Measurements from ENCODE around the gene UGT1A9. TPM values are rescaled to one million over a fixed set of nuclear protein-coding genes. Genes with fewer than 3 reads are reported as not detected.

UGT1A9 gene
- polyA plus RNA-seq, 1 donor (not counting 4 experiments of a cell fraction or from before 2014, with no cell fraction given) = not detected

- Histone ChIP-seq H3K4me2 (ENCODE audit: control insufficient read depth, extremely low read depth, insufficient read depth, low read depth, low read length) (no peak overlapping the region), H3K9me1 (ENCODE audit: control insufficient read depth, extremely low read depth, insufficient read depth, low read length) (no peaks in the 10 kb centered on the region), H3K27ac (ENCODE audit: control insufficient read depth, insufficient read depth, low read length) (no peak overlapping the region), H3K4me1 (ENCODE audit: control insufficient read depth, extremely low read depth, insufficient read depth, low read length) (peaks cover 4% of the 10 kb centered on the region), H3K79me2 (ENCODE audit: control insufficient read depth, insufficient read depth, low read length) (no peaks in the 10 kb centered on the region), H3K36me3 (ENCODE audit: control insufficient read depth in 2 of 2, extremely low read depth in 1 of 2, insufficient read depth in 2 of 2, low read length in 2 of 2) (no peaks in the 10 kb centered on the region), H3K9me3 (ENCODE audit: control insufficient read depth, low read depth, low read length) (no peaks in the 10 kb centered on the region), H3K27me3 (ENCODE audit: control insufficient read depth, extremely low read depth, insufficient read depth, low read length) (no peaks in the 10 kb centered on the region), H3K4me3 (ENCODE audit: control insufficient read depth in 2 of 3, extremely low read depth in 1 of 3, insufficient read depth in 2 of 3, low read depth in 1 of 3, low read length in 3 of 3) (no peak overlapping the region), H3K9ac (ENCODE audit: control insufficient read depth, extremely low read depth, insufficient read depth, low read length) (no peak overlapping the region), H4K20me1 (ENCODE audit: control insufficient read depth, extremely low read depth, insufficient read depth, low read length) (no peaks in the 10 kb centered on the region), H2AFZ (ENCODE audit: control insufficient read depth, low read length) (no peak overlapping the region)
- dilution Hi-C loops (cut with MboI; ENCODE audit: extremely low pct_ligation_motif_present, low sequenced_read_pairs) = no loop called here
- no peak for TF ChIP-seq EZH2 (IDR thresholded peaks at IDR 0.05; ENCODE audit: low read length)
- no peak for TF ChIP-seq CTCF (optimal IDR thresholded peaks at IDR 0.05 in 1 of 3, IDR thresholded peaks at IDR 0.05 in 1 of 3, conservative IDR thresholded peaks at IDR 0.05 in 1 of 3; ENCODE audit: extremely low read depth in 1 of 3, insufficient read depth in 2 of 3, low read length in 3 of 3)
- no peak for DNase-seq (ENCODE audit: low read depth, low spot score)
- no peak for FAIRE-seq
Observed at GRCh38 chr2:233792720-233793119, 121.0 kb downstream of the UGT1A9 start.

- H3K9me1 ChIP-seq (ENCODE audit: control insufficient read depth, extremely low read depth, insufficient read depth, low read length) = no peaks in the 10 kb centered on the region
- no peaks in the 10 kb centered on the region for H3K36me3 ChIP-seq (ENCODE audit: control insufficient read depth in 2 of 2, extremely low read depth in 1 of 2, insufficient read depth in 2 of 2, low read length in 2 of 2)
- no peak overlapping the region for H3K27ac ChIP-seq (ENCODE audit: control insufficient read depth, insufficient read depth, low read length)
- no peaks in the 10 kb centered on the region for H3K27me3 ChIP-seq (ENCODE audit: control insufficient read depth, extremely low read depth, insufficient read depth, low read length)
- H3K79me2 ChIP-seq (ENCODE audit: control insufficient read depth, insufficient read depth, low read length) = no peaks in the 10 kb centered on the region
- DNase-seq (ENCODE audit: low read depth, low spot score) (no peak), FAIRE-seq (no peak)
- no peak overlapping the region for H3K9ac ChIP-seq (ENCODE audit: control insufficient read depth, extremely low read depth, insufficient read depth, low read length)
- no peaks in the 10 kb centered on the region for H4K20me1 ChIP-seq (ENCODE audit: control insufficient read depth, extremely low read depth, insufficient read depth, low read length)
- dilution Hi-C loops (cut with MboI; ENCODE audit: extremely low pct_ligation_motif_present, low sequenced_read_pairs) = no loop called here
- no peak overlapping the region for H2AFZ ChIP-seq (ENCODE audit: control insufficient read depth, low read length)
- no peaks in the 10 kb centered on the region for H3K9me3 ChIP-seq (ENCODE audit: control insufficient read depth, low read depth, low read length)
- H3K4me3 ChIP-seq (ENCODE audit: control insufficient read depth in 2 of 3, extremely low read depth in 1 of 3, insufficient read depth in 2 of 3, low read depth in 1 of 3, low read length in 3 of 3) = no peak overlapping the region
- TF ChIP-seq CTCF (optimal IDR thresholded peaks at IDR 0.05 in 1 of 3, IDR thresholded peaks at IDR 0.05 in 1 of 3, conservative IDR thresholded peaks at IDR 0.05 in 1 of 3; ENCODE audit: extremely low read depth in 1 of 3, insufficient read depth in 2 of 3, low read length in 3 of 3) (no peak), EZH2 (IDR thresholded peaks at IDR 0.05; ENCODE audit: low read length) (no peak)
- H3K4me1 ChIP-seq (ENCODE audit: control insufficient read depth, extremely low read depth, insufficient read depth, low read length) = peaks cover 4% of the 10 kb centered on the region
- H3K4me2 ChIP-seq (ENCODE audit: control insufficient read depth, extremely low read depth, insufficient read depth, low read depth, low read length) = no peak overlapping the region
Observed at GRCh38 chr2:233793465-233794127, 121.9 kb downstream of the UGT1A9 start.

Measured in keratinocyte (primary cell).